ENCODE measurements around the gene ERICH2.
A peak's percentile ranks its signal among the peaks of the same experiment; 100 is the strongest.

GRCh38 chr2:170823088-170823897 is 53.1 kb downstream of the ERICH2 start:
- TF ChIP-seq CTCF (IDR thresholded peaks at IDR 0.05; ENCODE audit: insufficient read depth, low read depth, low read length) (no peak), EZH2 (IDR thresholded peaks at IDR 0.05; ENCODE audit: insufficient read depth, low read length) (peak; percentile 81)

All from astrocyte (in vitro differentiated cells and primary cell).